H9 (cell line): ENCODE measurements around the gene KCNN2. TPM values are rescaled to one million over a fixed set of nuclear protein-coding genes. Genes with fewer than 3 reads are reported as not detected.

ENCODE experiments used
- DNase-seq: peaks from one replicate; pipeline ENCODE4 v3.0.0-alpha.2; 2017
- H2AFZ ChIP-seq: one replicate; pipeline ENCODE4 v1.6.1; 2013; ENCODE audit warnings: mild to moderate bottlenecking, low read length, control low read depth, moderate library complexity
- H2AK5ac ChIP-seq: 2 replicates; pipeline ENCODE4 v1.6.1; 2013; ENCODE audit warnings: low read length, control low read depth, mixed read lengths; ENCODE audit not compliant: insufficient read length
- H2BK120ac ChIP-seq: one replicate; pipeline ENCODE4 v1.6.1; 2013; ENCODE audit warnings: low read depth, mild to moderate bottlenecking, low read length, control low read depth, inconsistent platforms; ENCODE audit not compliant: poor library complexity, severe bottlenecking
- H2BK12ac ChIP-seq: 2 replicates; pipeline ENCODE4 v1.6.1; 2013; ENCODE audit warnings: low read length, control low read depth, mixed read lengths, low read depth; ENCODE audit not compliant: insufficient read length
- H2BK15ac ChIP-seq: 2 replicates; pipeline ENCODE4 v1.6.1; 2013; ENCODE audit warnings: low read depth, low read length, control low read depth
- H2BK20ac ChIP-seq: one replicate; pipeline ENCODE4 v1.6.1; 2013; ENCODE audit warnings: low read depth, mild to moderate bottlenecking, low read length, control low read depth, inconsistent platforms; ENCODE audit not compliant: poor library complexity, severe bottlenecking
- H2BK5ac ChIP-seq: 2 replicates; pipeline ENCODE4 v1.6.1; 2013; ENCODE audit warnings: low read length, control low read depth, mixed read lengths; ENCODE audit not compliant: insufficient read length
- H3K14ac ChIP-seq: 2 replicates; pipeline ENCODE4 v1.6.1; 2013; ENCODE audit warnings: low read length, control low read depth; ENCODE audit not compliant: insufficient read depth
- H3K18ac ChIP-seq: 2 replicates; pipeline ENCODE4 v1.6.1; 2013; ENCODE audit warnings: low read depth, mild to moderate bottlenecking, mixed read lengths, low read length, control low read depth; ENCODE audit not compliant: insufficient read length
- H3K23ac ChIP-seq: 2 replicates; pipeline ENCODE4 v1.6.1; 2013; ENCODE audit warnings: low read length, control low read depth, mixed read lengths, low read depth; ENCODE audit not compliant: insufficient read length
- H3K23me2 ChIP-seq: 2 replicates; pipeline ENCODE4 v1.6.1; 2013; ENCODE audit warnings: low read depth, mild to moderate bottlenecking, mixed read lengths, low read length, control low read depth; ENCODE audit not compliant: insufficient read length, poor library complexity, severe bottlenecking
- H3K27ac ChIP-seq: 2 replicates; pipeline ENCODE4 v1.5.1; 2013; ENCODE audit warnings: low read length, control low read depth, mixed read lengths, low read depth; ENCODE audit not compliant: insufficient read length
- H3K27me3 ChIP-seq: 2 replicates; pipeline ENCODE4 v1.6.1; 2013; ENCODE audit warnings: low read length, control low read depth, inconsistent platforms; ENCODE audit not compliant: insufficient read depth
- H3K4ac ChIP-seq: 2 replicates; pipeline ENCODE4 v1.6.1; 2013; ENCODE audit warnings: low read depth, mild to moderate bottlenecking, control low read depth, inconsistent platforms, low read length, moderate library complexity
- H3K4me1 ChIP-seq: 2 replicates; pipeline ENCODE4 v1.6.1; 2013; ENCODE audit warnings: low read length, control low read depth, inconsistent platforms; ENCODE audit not compliant: insufficient read depth
- H3K4me2 ChIP-seq: 2 replicates; pipeline ENCODE4 v1.6.1; 2013; ENCODE audit warnings: low read length, control low read depth, mixed read lengths; ENCODE audit not compliant: insufficient read length, insufficient read depth
- H3K56ac ChIP-seq: 2 replicates; pipeline ENCODE4 v1.6.1; 2013; ENCODE audit warnings: low read depth, mild to moderate bottlenecking, mixed read lengths, low read length, control low read depth; ENCODE audit not compliant: insufficient read length
- H3K79me1 ChIP-seq: 2 replicates; pipeline ENCODE4 v1.6.1; 2013; ENCODE audit warnings: low read depth, mild to moderate bottlenecking, moderate library complexity, low read length, control low read depth, inconsistent platforms; ENCODE audit not compliant: insufficient read depth, poor library complexity, severe bottlenecking
- H3K79me2 ChIP-seq: 2 replicates; pipeline ENCODE4 v1.6.1; 2013; ENCODE audit warnings: low read length, control low read depth, inconsistent platforms; ENCODE audit not compliant: insufficient read depth
- H3K9ac ChIP-seq: 2 replicates; pipeline ENCODE4 v1.6.1; 2013; ENCODE audit warnings: low read length, control low read depth, mixed read lengths; ENCODE audit not compliant: insufficient read length; ENCODE audit errors: extremely low read depth
- H3K9me3 ChIP-seq: one replicate; pipeline ENCODE4 v1.6.1; 2013; ENCODE audit warnings: low read depth, low read length, inconsistent platforms; ENCODE audit not compliant: control insufficient read depth
- H3T11ph ChIP-seq: one replicate; pipeline ENCODE4 v1.6.1; 2013; ENCODE audit warnings: mild to moderate bottlenecking, low read length, control low read depth, inconsistent platforms
- H4K20me1 ChIP-seq: one replicate; pipeline ENCODE4 v1.6.1; 2013; ENCODE audit not compliant: control insufficient read depth, insufficient read length, insufficient read depth
- H4K5ac ChIP-seq: 2 replicates; pipeline ENCODE4 v1.6.1; 2013; ENCODE audit warnings: low read depth, mild to moderate bottlenecking, mixed read lengths, low read length, control low read depth; ENCODE audit not compliant: insufficient read length
- H4K8ac ChIP-seq: replicated peaks from 2 replicates; pipeline ENCODE4 v1.6.1; 2013; ENCODE audit warnings: low read length, control low read depth, mixed read lengths, low read depth; ENCODE audit not compliant: insufficient read length
- H4K91ac ChIP-seq: 2 replicates; pipeline ENCODE4 v1.6.1; 2013; ENCODE audit warnings: low read depth, mild to moderate bottlenecking, moderate library complexity, mixed read lengths, low read length, control low read depth; ENCODE audit not compliant: insufficient read length
- H3K27ac Mint-ChIP-seq, 3 experiments: 2 replicates in 2 of 3; 3 replicates in 1 of 3; pipeline ENCODE4 v1.8.0; 2020 to 2021; ENCODE audit warnings: mixed read lengths in 3 of 3, mild to moderate bottlenecking in 1 of 3, moderate library complexity in 1 of 3
- H3K27me3 Mint-ChIP-seq: 2 replicates; pipeline ENCODE4 v1.8.0; 2021; ENCODE audit warnings: low read depth, mild to moderate bottlenecking, moderate library complexity, mixed read lengths
- H3K36me3 Mint-ChIP-seq, 3 experiments: 2 replicates in 2 of 3; 3 replicates in 1 of 3; pipeline ENCODE4 v1.8.0; 2020 to 2021; ENCODE audit warnings: low read depth in 3 of 3, mixed read lengths in 3 of 3; ENCODE audit not compliant: insufficient read depth in 1 of 3
- H3K4me1 Mint-ChIP-seq, 2 experiments: 2 replicates each; pipeline ENCODE4 v1.8.0; 2020; ENCODE audit warnings: mixed read lengths in 2 of 2
- H3K4me3 Mint-ChIP-seq, 2 experiments: 2 replicates in 1 of 2; 3 replicates in 1 of 2; pipeline ENCODE4 v1.8.0; 2020 to 2021; ENCODE audit warnings: mild to moderate bottlenecking in 2 of 2, mixed read lengths in 2 of 2, moderate library complexity in 1 of 2
- H3K9me3 Mint-ChIP-seq, 2 experiments: 2 replicates in 1 of 2; 3 replicates in 1 of 2; pipeline ENCODE4 v1.8.0; 2020; ENCODE audit warnings: mild to moderate bottlenecking in 2 of 2, mixed read lengths in 2 of 2, moderate library complexity in 1 of 2
- WGBS: extraction: QIAGEN DNeasy Blood & Tissue Kit; methylation state at CpG from one replicate; pipeline ENCODE4 v1.1.7; 2013; ENCODE audit warnings: missing lambda C conversion rate, low lambda C conversion rate, mixed read lengths; ENCODE audit not compliant: insufficient read length; ENCODE audit errors: extremely low coverage; 5-methylcytosine and 5-hydroxymethylcytosine counted together
- total RNA-seq: library from RNA; stranded (reverse); gene quantifications from 2 replicates; pipeline ENCODE4 v1.2.1, GENCODE V29; 2021
- TF ChIP-seq, protein P1 (sequence below): fragments of 200-600 bp; sonication (generic); conservative IDR thresholded peaks from 3 replicates; pipeline ENCODE4 v1.8.0; 2021; ENCODE audit warnings: antibody characterized with exemption, mild to moderate bottlenecking

Gene KCNN2
- total RNA-seq, 1 experiment from 2014 or later, result 21.0 TPM

DNA sequence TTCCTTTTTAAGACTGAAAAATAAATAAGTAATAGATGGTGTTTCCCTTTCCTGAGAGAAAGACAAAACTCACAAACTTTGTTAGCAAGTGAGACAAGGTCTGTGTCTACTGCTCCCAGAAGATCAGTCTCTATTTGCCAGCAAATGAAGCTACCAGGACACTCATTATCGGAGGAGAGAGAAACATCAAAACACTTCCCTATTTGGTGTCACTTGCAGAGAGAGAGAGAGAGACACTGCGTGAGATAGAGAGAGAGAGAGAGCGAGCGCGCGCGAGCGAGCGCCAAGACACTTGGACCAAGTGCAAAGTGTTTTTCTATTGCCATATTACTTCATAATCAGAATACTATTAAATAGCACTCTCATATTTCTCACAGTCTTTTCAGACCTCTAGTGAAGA is 142.7 kb downstream of the KCNN2 start:
- no peak overlapping the region for H3K27ac Mint-ChIP-seq
- no peak overlapping the region for H3K18ac ChIP-seq
- H3K4me3 Mint-ChIP-seq, result no peak overlapping the region
- no peak overlapping the region for H2BK15ac ChIP-seq
- no peak overlapping the region for H4K8ac ChIP-seq
- no peaks in the 10 kb centered on the region for H3K27me3 ChIP-seq
- H3K4me2 ChIP-seq, result no peak overlapping the region
- H3T11ph ChIP-seq, result no peak overlapping the region
- no peaks in the 10 kb centered on the region for H3K4me1 ChIP-seq
- H3K27me3 Mint-ChIP-seq, result no peaks in the 10 kb centered on the region
- no peaks in the 10 kb centered on the region for H4K20me1 ChIP-seq
- no peak overlapping the region for H2BK5ac ChIP-seq
- no peak overlapping the region for H2BK120ac ChIP-seq
- TF ChIP-seq, protein P1, sequence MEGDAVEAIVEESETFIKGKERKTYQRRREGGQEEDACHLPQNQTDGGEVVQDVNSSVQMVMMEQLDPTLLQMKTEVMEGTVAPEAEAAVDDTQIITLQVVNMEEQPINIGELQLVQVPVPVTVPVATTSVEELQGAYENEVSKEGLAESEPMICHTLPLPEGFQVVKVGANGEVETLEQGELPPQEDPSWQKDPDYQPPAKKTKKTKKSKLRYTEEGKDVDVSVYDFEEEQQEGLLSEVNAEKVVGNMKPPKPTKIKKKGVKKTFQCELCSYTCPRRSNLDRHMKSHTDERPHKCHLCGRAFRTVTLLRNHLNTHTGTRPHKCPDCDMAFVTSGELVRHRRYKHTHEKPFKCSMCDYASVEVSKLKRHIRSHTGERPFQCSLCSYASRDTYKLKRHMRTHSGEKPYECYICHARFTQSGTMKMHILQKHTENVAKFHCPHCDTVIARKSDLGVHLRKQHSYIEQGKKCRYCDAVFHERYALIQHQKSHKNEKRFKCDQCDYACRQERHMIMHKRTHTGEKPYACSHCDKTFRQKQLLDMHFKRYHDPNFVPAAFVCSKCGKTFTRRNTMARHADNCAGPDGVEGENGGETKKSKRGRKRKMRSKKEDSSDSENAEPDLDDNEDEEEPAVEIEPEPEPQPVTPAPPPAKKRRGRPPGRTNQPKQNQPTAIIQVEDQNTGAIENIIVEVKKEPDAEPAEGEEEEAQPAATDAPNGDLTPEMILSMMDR, result no peak
- H3K79me2 ChIP-seq, result no peaks in the 10 kb centered on the region
- H2AFZ ChIP-seq, result no peak overlapping the region
- H4K5ac ChIP-seq, result no peak overlapping the region
- no peaks in the 10 kb centered on the region for H3K9me3 Mint-ChIP-seq
- H3K23ac ChIP-seq, result no peak overlapping the region
- H3K9ac ChIP-seq, result no peak overlapping the region
- no peak overlapping the region for H2BK20ac ChIP-seq
- no peaks in the 10 kb centered on the region for H3K36me3 Mint-ChIP-seq
- no peaks in the 10 kb centered on the region for H3K9me3 ChIP-seq
- no peak overlapping the region for H3K27ac ChIP-seq
- peaks cover 5% of the 10 kb centered on the region in 2 experiments for H3K4me1 Mint-ChIP-seq
- H3K4ac ChIP-seq, result no peak overlapping the region
- no peak for DNase-seq
- no peak overlapping the region for H2BK12ac ChIP-seq
- H3K56ac ChIP-seq, result no peak overlapping the region
- no peak overlapping the region for H4K91ac ChIP-seq
- no peaks in the 10 kb centered on the region for H3K79me1 ChIP-seq
- no peak overlapping the region for H2AK5ac ChIP-seq
- H3K23me2 ChIP-seq, result no peaks in the 10 kb centered on the region
- no peak overlapping the region for H3K14ac ChIP-seq
- WGBS, result no CpG with 5 or more reads among the region's 9 CpGs
